IMR-90 (cell line): ENCODE results near the gene SLC8A3. TPM values are rescaled to one million over a fixed set of nuclear protein-coding genes. Genes with fewer than 3 reads are reported as not detected.

Experiments
- ATAC-seq: fragments of 200-7000 bp; cut with Tn5 transposase; 2 replicates; pipeline ENCODE4 v1.9.1; 2020; ENCODE audit warnings: low read depth, mild to moderate bottlenecking, moderate library complexity
- BruUV-seq: library from RNA; stranded (reverse); fragments of 400-500 nt; replicated peaks from 2 replicates; lab custom pipeline; 2021; lab: Mats Ljungman, UMichigan
- CTCF ChIA-PET: fragments of 300-600 bp; formaldehyde crosslinking; extraction: SDS; loops from one replicate; lab custom pipeline; 2021; ENCODE audit warnings: antibody characterized with exemption; lab: Yijun Ruan, JAX
- POLR2A ChIA-PET: fragments of 300-600 bp; sonication (Branson Sonifier 250); formaldehyde crosslinking; loops from one replicate; lab custom pipeline; 2022; ENCODE audit warnings: antibody characterized with exemption; ENCODE audit not compliant: unreplicated experiment; lab: Charles Lee
- DNase-seq: peaks from one replicate; pipeline ENCODE4 v3.0.0; 2013
- H2AFZ ChIP-seq: replicated peaks from 2 replicates; pipeline ENCODE3; 2013; ENCODE audit warnings: low read length, mild to moderate bottlenecking; ENCODE audit not compliant: poor library complexity
- H2AK5ac ChIP-seq: 2 replicates; pipeline ENCODE4 v1.6.1; 2013; ENCODE audit warnings: low read depth, low read length, inconsistent platforms
- H2AK9ac ChIP-seq: replicated peaks from 2 replicates; pipeline ENCODE3; 2013; ENCODE audit warnings: mild to moderate bottlenecking, low read depth, low read length, moderate library complexity; ENCODE audit not compliant: poor library complexity
- H2BK120ac ChIP-seq: 2 replicates; pipeline ENCODE4 v1.6.1; 2013; ENCODE audit warnings: low read depth, low read length, inconsistent platforms
- H2BK15ac ChIP-seq: 3 replicates; pipeline ENCODE4 v1.6.1; 2013; ENCODE audit warnings: low read depth, low read length, inconsistent platforms
- H2BK20ac ChIP-seq: 2 replicates; pipeline ENCODE4 v1.6.1; 2013; ENCODE audit warnings: low read depth, mild to moderate bottlenecking, inconsistent platforms, low read length, moderate library complexity
- H2BK5ac ChIP-seq: 2 replicates; pipeline ENCODE4 v1.6.1; 2013; ENCODE audit warnings: mild to moderate bottlenecking, low read depth, low read length, inconsistent platforms; ENCODE audit not compliant: poor library complexity, severe bottlenecking
- H3K14ac ChIP-seq: replicated peaks from 2 replicates; pipeline ENCODE4 v1.6.1; 2013; ENCODE audit warnings: low read depth, low read length, inconsistent platforms
- H3K18ac ChIP-seq: 2 replicates; pipeline ENCODE4 v1.6.1; 2013; ENCODE audit warnings: low read depth, low read length, control low read depth
- H3K23ac ChIP-seq: 2 replicates; pipeline ENCODE4 v1.6.1; 2013; ENCODE audit warnings: low read depth, low read length, inconsistent platforms
- H3K27ac ChIP-seq: 2 replicates; pipeline ENCODE4 v1.5.1; 2013; ENCODE audit warnings: mild to moderate bottlenecking, control low read depth, low read length; ENCODE audit not compliant: insufficient read depth
- H3K27me3 ChIP-seq: 2 replicates; pipeline ENCODE4 v1.6.1; 2013; ENCODE audit warnings: low read length; ENCODE audit not compliant: control insufficient read depth, insufficient read depth
- H3K36me3 ChIP-seq: 2 replicates; pipeline ENCODE4 v1.6.1; 2013; ENCODE audit warnings: low read length, mixed read lengths; ENCODE audit not compliant: control insufficient read depth, insufficient read depth
- H3K4ac ChIP-seq: 2 replicates; pipeline ENCODE4 v1.6.1; 2013; ENCODE audit warnings: low read depth, low read length, inconsistent platforms
- H3K4me1 ChIP-seq: 2 replicates; pipeline ENCODE4 v1.6.1; 2013; ENCODE audit warnings: low read length, mixed read lengths; ENCODE audit not compliant: control insufficient read depth, insufficient read depth
- H3K4me2 ChIP-seq: 2 replicates; pipeline ENCODE4 v1.6.1; 2013; ENCODE audit warnings: low read depth, mild to moderate bottlenecking, control low read depth, low read length, moderate library complexity
- H3K4me3 ChIP-seq: 2 replicates; pipeline ENCODE4 v1.5.1; 2013; ENCODE audit warnings: low read depth, mild to moderate bottlenecking, control low read depth, low read length, moderate library complexity; ENCODE audit not compliant: insufficient read depth
- H3K56ac ChIP-seq: 2 replicates; pipeline ENCODE4 v1.6.1; 2013; ENCODE audit warnings: low read length, inconsistent platforms; ENCODE audit not compliant: insufficient read depth; ENCODE audit errors: extremely low read depth
- H3K79me1 ChIP-seq, 2 experiments: 2 replicates each; pipeline ENCODE4 v1.6.1; 2013; ENCODE audit warnings: low read length in 2 of 2, inconsistent platforms in 1 of 2, low read depth in 1 of 2
- H3K9ac ChIP-seq: 2 replicates; pipeline ENCODE4 v1.6.1; 2013; ENCODE audit warnings: low read depth, low read length, control low read depth
- H3K9me1 ChIP-seq: 2 replicates; pipeline ENCODE4 v1.6.1; 2013; ENCODE audit warnings: low read length, inconsistent platforms; ENCODE audit not compliant: insufficient read depth
- H3K9me3 ChIP-seq: 2 replicates; pipeline ENCODE4 v1.6.1; 2013; ENCODE audit warnings: low read length; ENCODE audit not compliant: control insufficient read depth, insufficient read depth
- H4K20me1 ChIP-seq: 2 replicates; pipeline ENCODE4 v1.6.1; 2013; ENCODE audit warnings: low read length, inconsistent platforms; ENCODE audit not compliant: insufficient read depth
- H4K5ac ChIP-seq: 2 replicates; pipeline ENCODE4 v1.6.1; 2013; ENCODE audit warnings: mild to moderate bottlenecking, low read depth, low read length, control low read depth
- H4K8ac ChIP-seq, 2 experiments: 2 replicates each; pipeline ENCODE4 v1.6.1; 2013; ENCODE audit warnings: low read depth in 2 of 2, low read length in 2 of 2, control low read depth in 1 of 2, inconsistent platforms in 1 of 2
- H4K91ac ChIP-seq: 2 replicates; pipeline ENCODE4 v1.6.1; 2013; ENCODE audit warnings: low read depth, low read length, inconsistent platforms; ENCODE audit not compliant: insufficient read depth
- BHLHE40 ChIP-seq: fragments of 150-350 bp; IDR thresholded peaks from 2 replicates; pipeline ENCODE4 v1.6.1; 2016; ENCODE audit warnings: mild to moderate bottlenecking, low read depth, low read length
- CEBPB ChIP-seq: IDR thresholded peaks from 2 replicates; pipeline ENCODE4 v1.6.1; 2012; ENCODE audit warnings: low read depth, low read length, improper control_type of control experiment
- RAD21 ChIP-seq: IDR thresholded peaks from 2 replicates; pipeline ENCODE4 v1.6.1; 2012; ENCODE audit warnings: low read length, improper control_type of control experiment
- RCOR1 ChIP-seq: IDR thresholded peaks from 2 replicates; pipeline ENCODE4 v1.6.1; 2012; ENCODE audit warnings: mild to moderate bottlenecking, low read length, improper control_type of control experiment; ENCODE audit not compliant: insufficient replicate concordance
- SMC3 ChIP-seq: fragments of 150-350 bp; IDR thresholded peaks from 2 replicates; pipeline ENCODE4 v1.6.1; 2016; ENCODE audit warnings: low read depth, mild to moderate bottlenecking, antibody characterized with exemption, low read length, moderate library complexity
- WGBS, 2 experiments: methylation state at CpG; one replicate each; pipeline versions ENCODE4 v1.1.5 to v1.1.7; 2013; ENCODE audit warnings: missing lambda C conversion rate in 2 of 2; ENCODE audit not compliant: insufficient read length in 1 of 2; ENCODE audit errors: extremely low coverage in 2 of 2; 5-methylcytosine and 5-hydroxymethylcytosine counted together
- dilution Hi-C: fragments of 300-500 bp; cut with HindIII; formaldehyde crosslinking; loops from one replicate; pipeline ENCODE4 v1.14.3; 2018; ENCODE audit warnings: low sequenced_read_pairs; ENCODE audit not compliant: unreplicated experiment
- in situ Hi-C: fragments of 300-500 bp; cut with MboI; formaldehyde crosslinking; loops from 3 replicates; pipeline ENCODE4 v1.14.3; 2019; ENCODE audit warnings: low sequenced_read_pairs, inconsistent platforms, mixed read lengths
- intact Hi-C: fragments of 100-400 bp; cut with micrococcal nuclease; formaldehyde crosslinking; loops from 2 replicates; pipeline ENCODE4 v1.10.0; 2022
- polyA plus RNA-seq, 3 experiments: library from polyadenylated mRNA; depleted of rRNA; stranded (reverse); fragments of >200 nt; gene quantifications; 2 replicates each; pipeline ENCODE4 v1.2.3, GENCODE V29; 2012; ENCODE audit warnings: low replicate concordance in 1 of 3
- total RNA-seq: library from RNA; depleted of rRNA; stranded (reverse); fragments of >200 nt; gene quantifications from 2 replicates; pipeline ENCODE4 v1.2.3, GENCODE V29; 2012
- TF ChIP-seq, protein P1 (sequence below): conservative IDR thresholded peaks from 2 replicates; pipeline ENCODE4 v1.5.1; 2012; ENCODE audit warnings: mild to moderate bottlenecking, low read depth, low read length, improper control_type of control experiment

SLC8A3 gene
- total and polyA plus RNA-seq, 2 of the 4 experiments (the other 2 are of a cell fraction) = under 0.01 TPM; not detected in 1

- Histone ChIP-seq H2AK5ac (no peak overlapping the region), H3K9ac (no peak overlapping the region), H3K4me2 (no peak overlapping the region), H3K4me1 (no peaks in the 10 kb centered on the region), H3K4ac (no peak overlapping the region), H2BK5ac (no peak overlapping the region), H4K20me1 (no peaks in the 10 kb centered on the region), H3K9me1 (no peaks in the 10 kb centered on the region), H3K9me3 (no peaks in the 10 kb centered on the region), H3K27me3 (peaks cover 2% of the 10 kb centered on the region; the same call in 1 of the 2 replicates), H3K18ac (no peak overlapping the region), H4K8ac (no peak overlapping the region), H2BK15ac (no peak overlapping the region), H2AFZ (no peak overlapping the region), H4K91ac (no peak overlapping the region), H2AK9ac (no peak overlapping the region), H3K36me3 (no peaks in the 10 kb centered on the region), H3K27ac (no peak overlapping the region), H3K4me3 (no peak overlapping the region), H2BK20ac (no peak overlapping the region), H4K5ac (no peak overlapping the region), H3K23ac (no peak overlapping the region), H3K14ac (no peak overlapping the region), H3K56ac (no peak overlapping the region), H2BK120ac (no peak overlapping the region), H3K79me1 (no peaks in the 10 kb centered on the region)
- ATAC-seq (no peak), DNase-seq (no peak)
- in situ Hi-C loops (no loop called here), dilution Hi-C loops (no loop called here), intact Hi-C loops (no loop called here)
- POLR2A ChIA-PET = no interaction called here
- CTCF ChIA-PET = interaction anchor here (1.0 kb wide), 1 partner anchor 10 kb away, joined by 4 read pairs; no protein-coding TSS in a partner anchor
- WGBS, 2 experiments = no CpG with 5 or more reads among the region's 2 CpGs
- BruUV-seq = no TSS peak
- no peak for TF ChIP-seq RAD21
- no peak for TF ChIP-seq CEBPB
- TF ChIP-seq SMC3 = no peak
- no peak for TF ChIP-seq RCOR1
- TF ChIP-seq BHLHE40 = no peak
- TF ChIP-seq, protein P1, sequence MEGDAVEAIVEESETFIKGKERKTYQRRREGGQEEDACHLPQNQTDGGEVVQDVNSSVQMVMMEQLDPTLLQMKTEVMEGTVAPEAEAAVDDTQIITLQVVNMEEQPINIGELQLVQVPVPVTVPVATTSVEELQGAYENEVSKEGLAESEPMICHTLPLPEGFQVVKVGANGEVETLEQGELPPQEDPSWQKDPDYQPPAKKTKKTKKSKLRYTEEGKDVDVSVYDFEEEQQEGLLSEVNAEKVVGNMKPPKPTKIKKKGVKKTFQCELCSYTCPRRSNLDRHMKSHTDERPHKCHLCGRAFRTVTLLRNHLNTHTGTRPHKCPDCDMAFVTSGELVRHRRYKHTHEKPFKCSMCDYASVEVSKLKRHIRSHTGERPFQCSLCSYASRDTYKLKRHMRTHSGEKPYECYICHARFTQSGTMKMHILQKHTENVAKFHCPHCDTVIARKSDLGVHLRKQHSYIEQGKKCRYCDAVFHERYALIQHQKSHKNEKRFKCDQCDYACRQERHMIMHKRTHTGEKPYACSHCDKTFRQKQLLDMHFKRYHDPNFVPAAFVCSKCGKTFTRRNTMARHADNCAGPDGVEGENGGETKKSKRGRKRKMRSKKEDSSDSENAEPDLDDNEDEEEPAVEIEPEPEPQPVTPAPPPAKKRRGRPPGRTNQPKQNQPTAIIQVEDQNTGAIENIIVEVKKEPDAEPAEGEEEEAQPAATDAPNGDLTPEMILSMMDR = no peak
These were observed 104.5 kb downstream of the SLC8A3 start for GRCh38 chr14:70084226-70084625.
